Lower leg skin (tissue), 4 donors: ENCODE results near the gene RNF111. TPM values are rescaled to one million over a fixed set of nuclear protein-coding genes. Genes with fewer than 3 reads are reported as not detected.

ENCODE experiments used
- DNase-seq, 2 donors: peaks; one replicate each; pipeline ENCODE4 v3.0.0-alpha.2; 2019; ENCODE audit warnings: low spot score in 2 of 2
- H3K4me3 ChIP-seq: fragments of 200-600 bp; sonication (generic); 2 replicates; pipeline ENCODE4 v1.5.1; 2017; ENCODE audit warnings: mild to moderate bottlenecking, low read depth; ENCODE audit not compliant: poor library complexity, severe bottlenecking
- CTCF ChIP-seq, 3 donors: fragments of 450-650 bp; IDR thresholded peaks; one replicate each; pipeline ENCODE4 v1.5.1; 2016; ENCODE audit warnings: antibody characterized with exemption in 3 of 3, mild to moderate bottlenecking in 3 of 3, moderate library complexity in 2 of 3
- POLR2A ChIP-seq, 2 donors: fragments of 450-650 bp; IDR thresholded peaks; one replicate each; pipeline ENCODE4 v1.6.1; 2016 to 2017; ENCODE audit warnings: antibody characterized with exemption in 2 of 2, mild to moderate bottlenecking in 1 of 2, moderate library complexity in 1 of 2
- WGBS, 2 donors: methylation state at CpG; one replicate each; pipeline ENCODE4 v1.1.5; 2018; 5-methylcytosine and 5-hydroxymethylcytosine counted together
- intact Hi-C: fragments of 100-400 bp; cut with DNase I; formaldehyde crosslinking; loops from one replicate; pipeline ENCODE4 v1.15.0; 2023; ENCODE audit warnings: low total_unique reads
- total RNA-seq, 4 donors: library from RNA; depleted of rRNA; stranded (reverse); fragments of >200 nt; gene quantifications; one replicate each; pipeline ENCODE4 v1.1.0, GENCODE V29; 2016

Gene RNF111
- total RNA-seq, 4 donors from 2014 or later, result 14.9 to 27.9 (median 22.6) TPM

DNA sequence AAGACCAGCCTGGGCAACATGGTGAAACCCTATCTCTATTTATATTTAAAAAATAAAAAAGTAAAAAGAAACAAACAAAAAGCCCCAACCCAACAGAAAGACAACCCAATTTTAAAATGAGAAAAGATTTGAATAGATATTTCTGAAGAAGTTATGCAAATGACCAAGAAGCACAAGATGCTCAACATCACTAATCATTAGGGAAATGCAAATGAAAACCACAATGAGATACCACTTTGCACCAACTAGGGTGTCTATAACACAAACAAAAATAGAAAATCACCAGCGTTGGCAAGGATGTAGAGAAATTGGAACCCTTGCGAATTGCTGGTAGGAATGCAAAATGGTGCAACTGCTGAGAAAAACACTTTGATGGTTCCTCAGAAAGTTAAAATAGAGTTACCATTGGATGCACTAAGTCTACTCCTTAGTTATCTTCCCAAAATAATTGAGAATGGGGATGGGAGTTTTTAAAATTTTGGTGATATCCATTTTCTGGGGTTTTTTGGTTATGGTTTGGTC is 71.7 kb downstream of the RNF111 start:
- intact Hi-C loops, result no loop called here
- no peak overlapping the region for H3K4me3 ChIP-seq
- no peak for DNase-seq
- WGBS, 2 donors, result 92 to 98% methylated on average over 2 of the region's 2 CpGs
- TF ChIP-seq POLR2A (IDR thresholded peaks at IDR 0.05), result no peak
- no peak for TF ChIP-seq CTCF (IDR thresholded peaks at IDR 0.05)

DNA sequence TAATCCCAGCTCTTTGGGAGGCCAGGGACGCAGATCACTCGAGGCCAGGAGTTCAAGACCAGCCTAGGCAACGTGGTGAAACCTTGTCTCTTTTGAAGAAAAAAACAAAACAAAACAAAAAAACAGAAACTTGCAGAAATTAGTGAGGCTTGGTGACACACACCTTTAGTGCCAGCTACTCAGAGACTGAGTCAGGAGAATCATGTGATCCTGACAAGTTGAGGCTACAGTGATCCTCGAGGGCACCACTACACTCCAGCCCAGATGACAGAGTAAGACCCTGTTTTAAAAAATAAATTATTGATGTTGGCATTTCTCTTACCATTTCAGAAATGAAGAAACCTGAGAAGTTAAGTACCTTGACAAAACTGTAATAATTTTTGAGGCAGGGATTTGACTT is 72.9 kb downstream of the RNF111 start:
- no peak for DNase-seq
- no peak overlapping the region for H3K4me3 ChIP-seq
- no peak for TF ChIP-seq POLR2A (IDR thresholded peaks at IDR 0.05)
- no peak for TF ChIP-seq CTCF (IDR thresholded peaks at IDR 0.05)
- WGBS, 2 donors, result 84 to 91% methylated on average over 4 of the region's 4 CpGs
- intact Hi-C loops, result no loop called here

GRCh38 chr15:59063042-59063441 is 75.6 kb downstream of the RNF111 start:
- no peak for DNase-seq
- H3K4me3 ChIP-seq, result no peak overlapping the region
- intact Hi-C loops, result no loop called here
- TF ChIP-seq POLR2A (IDR thresholded peaks at IDR 0.05) (no peak), CTCF (IDR thresholded peaks at IDR 0.05) (no peak)
- 84 to 86% methylated on average over 4 of the region's 4 CpGs for WGBS, 2 donors

DNA sequence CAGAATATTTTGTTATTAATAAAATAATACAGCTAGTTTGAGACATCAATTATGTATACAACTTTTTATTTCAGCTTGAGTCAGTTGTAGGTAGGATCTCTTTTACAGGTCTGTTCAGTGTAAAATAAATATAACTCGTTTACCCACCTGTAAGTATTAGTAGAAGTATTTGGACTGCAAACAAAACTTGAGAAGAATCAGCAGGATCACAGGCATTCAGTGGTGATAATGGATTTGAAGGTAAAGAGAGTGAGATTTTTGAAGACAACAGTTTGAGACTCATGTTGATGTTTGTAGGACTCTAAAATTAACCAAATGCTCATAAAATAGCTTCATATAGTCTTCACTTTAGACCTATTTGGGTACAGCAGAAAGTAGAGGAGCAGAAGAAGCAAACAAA is 82.0 kb downstream of the RNF111 start:
- intact Hi-C loops, result no loop called here
- TF ChIP-seq CTCF (IDR thresholded peaks at IDR 0.05) (no peak), POLR2A (IDR thresholded peaks at IDR 0.05) (no peak)
- no peak for DNase-seq
- 85 to 86% methylated on average over 1 of the region's 1 CpG for WGBS, 2 donors
- no peak overlapping the region for H3K4me3 ChIP-seq

DNA sequence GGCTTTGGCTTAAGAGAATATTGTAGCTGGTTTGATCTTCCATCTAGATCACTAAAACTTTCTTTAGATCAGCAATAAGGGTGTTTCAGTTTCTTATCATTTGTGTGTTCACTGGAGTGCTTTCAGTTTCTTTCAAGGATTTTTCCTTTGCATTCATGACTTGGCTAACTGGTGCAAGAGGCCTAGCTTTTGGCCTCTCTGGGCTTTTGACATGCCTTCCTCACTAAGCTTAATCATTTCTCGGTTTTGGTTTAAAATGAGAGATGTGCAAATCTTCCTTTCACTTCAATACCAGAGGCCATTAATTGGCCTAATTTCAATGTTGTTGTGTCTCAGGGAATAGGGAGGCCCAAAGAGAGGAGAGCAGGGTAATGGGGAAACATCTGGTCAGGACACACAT is 87.1 kb downstream of the RNF111 start:
- WGBS, 2 donors, result 97 to 100% methylated on average over 1 of the region's 1 CpG
- TF ChIP-seq CTCF (IDR thresholded peaks at IDR 0.05), result no peak
- TF ChIP-seq POLR2A (IDR thresholded peaks at IDR 0.05), result no peak
- intact Hi-C loops, result no loop called here
- no peak overlapping the region for H3K4me3 ChIP-seq
- DNase-seq, result no peak

DNA sequence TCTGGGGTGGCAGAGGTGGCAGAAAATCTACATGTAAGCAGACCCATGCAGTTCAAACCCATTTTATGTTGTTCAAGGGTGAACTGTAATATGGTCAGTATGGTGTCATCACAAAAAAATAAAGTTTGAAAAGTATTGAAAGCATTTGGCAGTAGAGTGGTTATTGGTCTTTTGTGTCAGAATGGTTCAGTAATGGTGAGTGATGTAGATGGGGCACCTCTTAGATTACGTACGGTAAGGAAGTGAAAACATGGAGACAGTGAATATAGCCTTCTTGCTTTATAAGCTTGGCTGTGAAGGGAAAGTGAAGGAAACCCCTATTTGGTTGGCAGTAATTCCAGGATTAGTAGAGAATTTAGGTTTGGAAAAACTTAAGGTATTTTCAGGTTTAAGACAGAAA is 100.3 kb downstream of the RNF111 start:
- 92 to 96% methylated on average over 2 of the region's 2 CpGs for WGBS, 2 donors
- no peak overlapping the region for H3K4me3 ChIP-seq
- TF ChIP-seq POLR2A (IDR thresholded peaks at IDR 0.05) (no peak), CTCF (IDR thresholded peaks at IDR 0.05) (no peak)
- intact Hi-C loops, result no loop called here
- no peak for DNase-seq
